ENCODE measurements around the gene COQ5. TPM values are rescaled to one million over a fixed set of nuclear protein-coding genes. Genes with fewer than 3 reads are reported as not detected.
A peak's percentile ranks its signal among the peaks of the same experiment; 100 is the strongest.

The COQ5 gene
- total RNA-seq, 1 donor from 2014 or later, result 46.3 TPM

DNA sequence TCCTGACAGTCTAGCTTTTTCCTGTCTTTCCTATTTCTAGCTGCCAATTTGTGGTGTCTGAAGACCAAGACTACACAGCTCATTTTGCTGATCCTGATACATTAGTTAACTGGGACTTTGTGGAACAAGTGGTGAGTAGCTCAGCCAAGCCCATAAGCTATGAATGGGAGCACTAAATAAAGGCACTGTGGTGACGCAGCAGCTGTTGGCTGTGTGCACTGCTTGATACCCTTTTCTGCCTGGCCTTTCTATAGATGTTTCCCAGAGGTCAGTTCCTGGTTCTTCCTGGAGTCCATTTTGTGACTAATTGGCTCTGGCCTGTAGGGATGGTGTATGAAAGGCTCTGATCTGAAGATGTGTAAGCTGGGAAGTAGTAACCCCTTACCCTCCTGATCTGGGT, 25.7 kb upstream of the COQ5 start:
- H3K4me3 ChIP-seq (ENCODE audit: low read depth, low read length), result no peak overlapping the region
- no peak for TF ChIP-seq CTCF (conservative IDR thresholded peaks at IDR 0.05; ENCODE audit: low read depth, low read length)
- no peak for DNase-seq (ENCODE audit: low read depth)

- no peak overlapping the region for H3K4me3 ChIP-seq (ENCODE audit: low read depth, low read length)
- no peak for TF ChIP-seq CTCF (conservative IDR thresholded peaks at IDR 0.05; ENCODE audit: low read depth, low read length)
- no peak for DNase-seq (ENCODE audit: low read depth)
Measured at GRCh38 chr12:120546050-120546386, 17.1 kb upstream of the COQ5 start.

GRCh38 chr12:120544691-120545090, 15.7 kb upstream of the COQ5 start:
- no peak for TF ChIP-seq CTCF (conservative IDR thresholded peaks at IDR 0.05; ENCODE audit: low read depth, low read length)
- DNase-seq (ENCODE audit: low read depth), result no peak
- no peak overlapping the region for H3K4me3 ChIP-seq (ENCODE audit: low read depth, low read length)

DNA sequence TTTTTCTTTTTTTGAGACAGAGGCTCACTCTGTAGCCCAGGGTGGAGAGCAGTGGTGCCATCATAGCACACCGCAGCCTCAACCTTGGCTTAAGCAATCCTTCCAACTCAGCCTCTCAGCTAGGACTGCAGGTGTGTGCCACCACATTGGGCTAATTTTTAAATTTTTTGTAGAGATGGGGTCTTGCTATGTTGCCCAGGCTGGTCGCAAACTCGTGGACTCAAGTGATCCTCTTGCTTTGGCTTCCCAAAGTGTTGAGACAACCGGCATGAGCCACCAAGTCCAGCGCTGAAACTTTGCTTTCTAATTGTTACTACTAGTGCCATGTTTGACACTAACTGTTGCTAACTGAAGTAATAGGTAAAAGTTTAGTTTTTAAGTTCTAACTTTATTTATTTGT, 13.2 kb upstream of the COQ5 start:
- H3K4me3 ChIP-seq (ENCODE audit: low read depth, low read length), result no peak overlapping the region
- TF ChIP-seq CTCF (conservative IDR thresholded peaks at IDR 0.05; ENCODE audit: low read depth, low read length), result no peak
- no peak for DNase-seq (ENCODE audit: low read depth)

DNA sequence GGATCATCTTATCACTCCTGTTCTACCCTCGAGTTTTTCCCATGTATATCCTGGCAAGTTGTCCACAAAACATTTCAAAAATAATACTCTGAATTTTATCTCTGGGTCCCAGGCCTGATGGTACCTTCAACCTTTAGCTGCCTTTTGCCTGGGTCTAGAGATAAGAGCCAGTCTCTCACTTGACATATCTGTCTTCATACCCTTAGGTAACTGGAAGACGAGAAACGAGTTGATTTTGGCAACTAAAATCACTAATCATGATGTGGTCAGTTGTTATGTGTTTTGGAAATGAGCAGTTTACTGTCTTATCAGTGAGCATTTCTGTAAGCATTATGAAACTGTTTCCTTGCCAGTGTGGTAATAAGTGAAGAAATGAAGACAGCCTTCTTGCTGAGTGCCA, 11.5 kb upstream of the COQ5 start:
- H3K4me3 ChIP-seq (ENCODE audit: low read depth, low read length), result no peak overlapping the region
- TF ChIP-seq CTCF (conservative IDR thresholded peaks at IDR 0.05; ENCODE audit: low read depth, low read length), result no peak
- no peak for DNase-seq (ENCODE audit: low read depth)

DNA sequence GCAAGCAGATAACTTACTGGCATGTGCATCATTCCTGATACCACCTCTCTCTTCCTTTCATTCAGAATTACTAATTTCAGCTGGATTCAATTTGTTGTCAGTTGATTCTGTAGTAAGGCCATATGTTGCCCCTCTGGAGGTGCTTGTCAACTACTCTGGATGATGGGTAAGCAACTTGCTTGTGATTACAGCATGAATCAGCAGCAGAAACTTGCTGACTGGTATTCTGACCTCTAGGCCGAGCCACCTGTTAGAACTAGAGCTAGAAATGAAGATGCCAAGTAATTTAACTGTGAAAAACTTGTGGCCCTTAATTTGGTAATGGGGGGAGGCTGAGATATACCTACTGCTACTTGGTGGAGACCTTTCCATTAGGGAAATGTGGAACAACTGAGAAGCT, 10.3 kb upstream of the COQ5 start:
- TF ChIP-seq CTCF (conservative IDR thresholded peaks at IDR 0.05; ENCODE audit: low read depth, low read length), result peak; percentile 3
- H3K4me3 ChIP-seq (ENCODE audit: low read depth, low read length), result no peak overlapping the region
- no peak for DNase-seq (ENCODE audit: low read depth)

DNA sequence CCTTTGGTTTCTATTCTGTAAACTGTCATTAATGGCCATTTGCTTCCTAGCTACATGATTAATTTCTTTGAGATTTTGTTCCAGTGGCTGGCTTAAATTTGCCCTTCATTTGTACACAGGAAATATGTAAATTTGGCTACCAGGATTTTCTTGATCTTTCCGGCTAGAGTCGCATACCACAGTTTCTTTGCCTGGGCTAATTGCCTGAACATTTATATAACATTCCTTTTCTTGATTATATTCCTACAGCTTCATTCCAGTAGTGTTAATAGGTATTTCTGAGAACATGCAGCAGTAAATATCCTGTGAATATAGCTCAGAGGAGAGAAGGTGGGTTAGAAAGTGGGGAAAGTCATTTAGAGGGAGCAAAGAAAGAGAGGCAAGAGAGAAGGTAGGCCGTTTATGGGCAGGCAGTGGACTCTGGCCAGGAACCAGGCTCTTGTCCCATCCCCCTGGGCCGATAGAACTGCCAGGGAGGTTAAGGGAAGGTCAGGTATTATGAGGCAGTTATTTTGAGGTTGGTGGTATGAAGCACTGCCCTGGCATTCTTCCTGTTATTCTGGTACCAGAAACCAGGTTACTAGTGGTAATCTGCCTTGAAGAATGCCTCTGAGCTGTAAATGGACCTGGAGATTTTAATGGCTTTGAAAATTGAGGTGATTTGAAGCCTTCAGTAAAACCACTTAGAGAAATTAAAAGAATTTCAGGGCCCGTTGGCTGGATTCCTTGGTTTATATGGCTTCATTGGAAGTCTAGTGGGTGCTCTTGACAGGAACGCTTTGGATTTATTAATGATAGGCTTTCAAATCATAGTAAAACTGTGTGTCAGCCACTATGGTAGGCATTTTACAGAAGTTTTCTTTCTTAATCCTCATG, 9.6 kb upstream of the COQ5 start:
- peak overlapping the region; percentile 81 for H3K4me3 ChIP-seq (ENCODE audit: low read depth, low read length)

More for the DNA sequence above, 9.6 kb upstream of the COQ5 start:
- TF ChIP-seq CTCF (conservative IDR thresholded peaks at IDR 0.05; ENCODE audit: low read depth, low read length), result no peak
- DNase-seq (ENCODE audit: low read depth), result no peak

Measured in epithelial cell of proximal tubule (primary cell).